Measurements from ENCODE around the gene SLC31A1. TPM values are rescaled to one million over a fixed set of nuclear protein-coding genes. Genes with fewer than 3 reads are reported as not detected.

The SLC31A1 gene
- total RNA-seq (2014; rRNA removed; shearing (Covaris generic)): 55.1 and 68.3 TPM in 2 replicates
- polyA plus RNA-seq (2014; cell fraction: nucleus; rRNA removed): 15.2 and 23.1 TPM in 2 replicates

GRCh38 chr9:113221003-113221799, at the start of gene SLC31A1, which contains the start of gene FKBP15:
TSS of gene SLC31A1 (plus strand) at chr9:113221544. CDS start at chr9:113256149, 34,605 bp downstream.
TSS of gene FKBP15 (minus strand) at chr9:113221277. CDS start at chr9:113221243, 34 bp downstream.
- peak; percentile 98 for DNase-seq (ENCODE audit: extremely low read depth, low read depth)

GRCh38 chr9:113173341-113173740, 48.0 kb upstream of the SLC31A1 start:
- DNase-seq (ENCODE audit: extremely low read depth, low read depth): no peak

GRCh38 chr9:113176803-113177202, 44.5 kb upstream of the SLC31A1 start:
- no peak for DNase-seq (ENCODE audit: extremely low read depth, low read depth)

GRCh38 chr9:113177251-113177650, 44.1 kb upstream of the SLC31A1 start:
- DNase-seq (ENCODE audit: extremely low read depth, low read depth): no peak

- DNase-seq (ENCODE audit: extremely low read depth, low read depth): no peak
Observed at GRCh38 chr9:113178087-113178486, 43.3 kb upstream of the SLC31A1 start.

DNA sequence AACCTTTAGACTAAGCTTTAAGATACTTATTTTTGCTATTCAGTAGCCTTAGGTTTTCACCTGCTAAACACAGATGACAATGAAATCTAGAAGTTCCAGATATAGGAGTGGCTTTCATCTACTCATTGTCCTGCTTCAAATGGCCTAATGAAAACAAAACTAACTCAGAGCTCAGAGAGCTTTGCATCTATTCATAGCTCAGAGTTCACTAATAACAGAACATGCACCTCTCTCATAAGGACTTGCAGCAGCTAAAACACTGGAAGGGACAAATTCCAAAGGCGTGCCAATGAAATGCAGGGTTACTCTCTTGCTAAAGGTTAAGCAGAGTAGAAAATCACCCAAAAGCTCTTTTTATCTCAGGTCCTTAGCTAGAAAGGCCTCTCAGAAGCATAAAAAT, 41.5 kb upstream of the SLC31A1 start:
- no peak for DNase-seq (ENCODE audit: extremely low read depth, low read depth)

- no peak for DNase-seq (ENCODE audit: extremely low read depth, low read depth)
Observed at GRCh38 chr9:113181165-113181564, 40.2 kb upstream of the SLC31A1 start.

DNA sequence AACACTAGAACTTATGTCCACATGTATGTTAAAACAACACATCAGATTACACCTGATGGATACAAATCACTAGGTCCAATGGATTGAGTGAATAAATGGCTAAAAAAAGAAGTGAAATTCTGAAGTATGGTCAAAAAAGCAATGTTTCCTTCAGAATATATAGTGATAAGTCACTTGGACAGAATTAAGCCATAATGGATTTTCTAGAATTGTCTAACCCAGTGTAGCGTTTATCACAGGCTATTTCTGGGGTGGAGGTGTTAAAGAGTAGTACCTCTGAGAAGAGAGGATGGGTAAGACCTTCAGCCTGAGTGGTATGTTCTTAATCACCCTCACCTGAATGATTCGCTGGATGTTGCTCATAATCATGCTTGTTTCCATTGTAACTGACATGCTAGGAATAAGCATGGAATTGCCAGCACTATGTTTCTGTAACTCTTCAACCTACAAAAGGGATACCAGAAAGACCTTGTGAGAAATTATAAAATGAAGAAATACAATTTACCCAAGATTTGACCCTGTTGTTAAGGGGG, 37.3 kb upstream of the SLC31A1 start:
- DNase-seq (ENCODE audit: extremely low read depth, low read depth): no peak

DNA sequence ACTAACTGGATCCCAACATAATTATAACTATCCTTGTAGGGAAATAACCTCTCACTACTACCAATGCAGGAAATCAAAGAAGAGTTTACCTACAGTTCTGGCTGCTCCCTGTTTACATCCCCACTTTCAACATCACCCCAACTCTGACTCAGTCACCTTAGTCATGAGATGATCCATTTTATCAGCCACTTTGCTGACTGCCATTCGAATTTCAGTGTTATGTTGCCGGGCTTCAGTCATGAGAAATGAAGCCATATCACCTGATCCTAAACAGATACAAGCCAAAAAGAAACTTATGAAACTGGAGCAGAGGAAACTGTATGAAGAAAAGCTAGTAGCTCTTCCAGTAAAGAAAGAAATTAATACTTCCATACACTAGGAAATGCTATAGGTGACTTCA, 36.8 kb upstream of the SLC31A1 start:
- DNase-seq (ENCODE audit: extremely low read depth, low read depth): no peak

GRCh38 chr9:113185271-113185670, 36.1 kb upstream of the SLC31A1 start:
- no peak for DNase-seq (ENCODE audit: extremely low read depth, low read depth)

DNA sequence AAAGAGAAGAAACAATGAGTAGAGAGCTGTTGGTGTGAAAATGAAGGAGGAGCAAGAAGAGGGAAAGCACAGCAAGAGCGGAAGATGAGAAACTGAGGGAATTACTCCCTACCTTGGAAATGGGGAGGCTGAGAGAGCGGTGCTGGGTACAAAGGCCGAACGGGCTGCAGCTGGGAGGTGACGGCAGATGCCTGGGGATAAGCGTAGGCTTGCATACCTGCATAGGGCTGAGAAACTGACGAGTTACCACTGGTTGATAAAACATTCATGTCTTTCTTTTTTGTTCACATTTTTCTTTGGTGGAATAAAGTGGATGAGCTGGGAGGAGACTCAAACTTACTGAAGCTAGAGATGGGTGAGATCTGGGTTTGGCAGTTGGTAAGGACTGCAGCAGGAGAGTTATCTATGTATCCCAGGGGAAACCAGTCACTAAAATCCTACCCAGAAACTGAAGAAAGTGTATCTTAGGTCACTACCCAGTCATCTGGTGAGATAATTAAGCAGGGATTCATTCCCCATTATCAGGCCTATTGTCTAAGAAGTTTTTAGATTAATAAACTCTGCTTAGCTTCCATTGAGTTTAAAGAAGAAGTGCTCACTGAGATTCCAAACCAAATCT, 35.1 kb upstream of the SLC31A1 start:
- no peak for DNase-seq (ENCODE audit: extremely low read depth, low read depth)

DNA sequence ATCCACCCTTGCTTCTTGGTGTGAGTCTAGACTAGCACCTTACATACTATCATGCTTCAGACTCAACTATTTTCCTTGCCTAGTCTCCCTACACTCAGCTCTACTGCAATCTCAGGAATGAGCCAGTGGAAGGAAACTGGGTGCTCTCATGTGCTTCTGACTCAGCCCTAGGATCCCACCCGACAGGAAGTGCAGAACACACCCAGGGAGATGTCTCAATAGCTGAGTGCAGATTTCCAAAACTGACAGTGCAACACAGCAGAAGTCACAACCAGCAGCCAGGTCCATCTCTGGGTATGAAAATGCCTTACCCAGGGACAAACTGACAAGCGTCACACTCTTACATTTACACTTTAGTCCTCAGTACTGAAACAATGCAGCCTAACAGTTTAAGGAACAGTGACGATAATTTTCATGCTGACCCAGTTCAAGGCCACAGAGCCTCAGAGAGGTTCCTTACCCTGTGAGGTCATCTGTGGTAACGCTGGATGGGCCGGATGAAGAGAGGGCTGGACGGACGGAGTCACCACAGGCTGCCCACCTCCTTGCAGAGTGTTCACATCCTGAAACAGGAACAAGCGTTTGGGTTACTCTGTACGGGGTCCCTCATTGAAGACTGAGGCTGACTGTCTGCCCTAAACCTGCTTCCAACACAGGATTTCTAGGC, 33.3 kb upstream of the SLC31A1 start:
- peak; percentile 50 for DNase-seq (ENCODE audit: extremely low read depth, low read depth)

GRCh38 chr9:113192455-113192854, 28.9 kb upstream of the SLC31A1 start:
- no peak for DNase-seq (ENCODE audit: extremely low read depth, low read depth)

DNA sequence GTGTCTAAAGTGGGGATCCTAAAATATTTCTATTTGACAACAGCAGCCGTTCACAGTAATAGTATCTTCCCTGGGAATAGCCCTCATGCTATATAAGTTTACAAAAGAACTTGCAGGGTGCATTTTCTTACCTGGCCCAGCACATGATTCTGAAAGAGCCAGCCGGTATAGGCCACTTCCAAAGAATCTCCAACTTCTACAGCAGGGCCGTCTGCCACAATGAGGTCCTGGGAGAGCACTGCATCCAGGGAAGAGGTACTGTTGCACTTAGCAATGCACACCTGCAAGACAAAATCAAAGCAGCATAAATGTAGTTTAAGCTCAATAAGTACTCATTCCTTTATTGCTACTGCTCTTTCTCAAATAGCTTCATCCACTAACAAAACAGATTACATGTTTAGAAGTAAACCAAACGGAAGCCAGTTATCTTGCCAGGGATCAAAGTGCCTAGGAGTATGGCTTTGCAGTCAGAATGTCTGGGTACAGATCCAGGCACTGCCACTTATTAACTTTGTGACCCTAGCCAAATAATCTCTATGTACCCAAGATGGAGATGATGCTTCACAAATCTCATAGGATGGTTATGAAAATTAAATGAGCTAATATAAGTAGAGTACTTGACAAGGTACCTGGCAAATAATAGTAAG, 21.5 kb upstream of the SLC31A1 start:
- DNase-seq (ENCODE audit: extremely low read depth, low read depth): no peak

GRCh38 chr9:113205432-113205831, 15.9 kb upstream of the SLC31A1 start:
- DNase-seq (ENCODE audit: extremely low read depth, low read depth): no peak

DNA sequence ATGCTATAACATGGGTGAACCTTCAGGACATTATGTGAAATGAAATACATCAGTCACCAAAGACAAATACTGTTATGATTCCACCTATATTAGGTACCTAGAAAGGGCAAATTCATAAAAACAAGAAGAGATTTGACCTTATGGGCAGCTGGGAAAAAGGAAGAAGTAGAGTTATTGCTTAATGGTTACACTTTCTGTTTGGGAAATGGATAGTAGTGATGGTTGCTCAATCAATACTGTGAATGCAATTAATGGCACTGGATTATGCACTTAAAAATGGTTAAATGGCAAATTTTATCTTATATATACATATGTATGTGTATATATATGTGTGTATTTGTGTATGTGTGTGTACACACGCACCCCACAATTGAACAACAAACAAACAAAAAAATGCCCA, 15.5 kb upstream of the SLC31A1 start:
- no peak for DNase-seq (ENCODE audit: extremely low read depth, low read depth)

DNA sequence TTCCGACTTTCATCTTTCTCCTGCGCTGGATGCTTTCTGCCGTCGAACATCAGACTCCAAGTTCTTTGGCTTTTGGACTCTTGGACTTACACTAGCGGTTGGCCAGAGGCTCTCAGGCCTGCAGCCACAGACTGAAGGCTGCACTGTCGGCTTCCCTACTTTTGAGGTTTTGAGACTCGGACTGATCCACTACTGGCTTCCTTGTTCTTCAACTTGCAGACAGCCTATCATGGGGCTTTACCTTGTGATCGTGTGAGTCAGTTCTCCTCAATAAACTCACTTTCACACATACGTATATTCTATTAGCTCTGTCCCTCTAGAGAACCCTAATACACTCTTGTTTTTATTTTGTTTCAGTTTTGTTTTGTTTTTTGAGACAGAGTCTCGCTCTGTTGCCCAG, 10.5 kb upstream of the SLC31A1 start:
- DNase-seq (ENCODE audit: extremely low read depth, low read depth): no peak

DNA sequence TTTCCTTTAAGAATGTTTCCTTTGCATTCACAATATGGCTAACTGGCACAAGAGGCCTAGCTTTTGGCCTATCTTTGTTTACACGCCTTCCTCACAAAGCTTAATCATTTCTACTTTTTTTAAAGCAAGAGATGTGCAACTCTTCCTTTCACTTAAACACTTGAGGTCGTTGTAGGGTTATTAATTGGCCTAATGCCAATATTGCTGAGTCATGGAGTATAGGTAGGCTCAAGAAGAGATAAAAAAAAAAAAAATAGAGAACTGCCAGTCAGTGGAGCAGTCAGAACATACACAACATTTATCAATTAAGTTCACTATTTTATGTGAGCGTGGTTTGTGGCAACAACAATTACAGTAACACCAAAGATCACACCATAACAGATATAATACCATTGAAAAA, 6.2 kb upstream of the SLC31A1 start:
- DNase-seq (ENCODE audit: extremely low read depth, low read depth): no peak

- no peak for DNase-seq (ENCODE audit: extremely low read depth, low read depth)
Observed at GRCh38 chr9:113216406-113216805, 4.9 kb upstream of the SLC31A1 start.

- no peak for DNase-seq (ENCODE audit: extremely low read depth, low read depth)
Observed at GRCh38 chr9:113219186-113219936, 2.0 kb upstream of the SLC31A1 start.
